OCI-LY1 (cell line): ENCODE measurements around the gene SPOCD1.

Experiments used
- H2AFZ ChIP-seq: fragments of 200-600 bp; sonication (generic), shearing (Covaris generic); 2 replicates; pipeline ENCODE4 v1.6.0; 2014; ENCODE audit warnings: antibody characterized with exemption, mild to moderate bottlenecking, low read length
- H3F3A ChIP-seq: fragments of 200-600 bp; sonication (generic), shearing (Covaris generic); 2 replicates; pipeline ENCODE4 v1.6.0; 2014; ENCODE audit warnings: mild to moderate bottlenecking, antibody characterized with exemption, low read length, moderate library complexity; ENCODE audit not compliant: insufficient read depth
- H3K27ac ChIP-seq: fragments of 200-600 bp; sonication (generic); 2 replicates; pipeline ENCODE4 v1.5.1; 2014; ENCODE audit warnings: low read length, mixed run types, mild to moderate bottlenecking, low read depth; ENCODE audit not compliant: poor library complexity, severe bottlenecking
- H3K27me3 ChIP-seq: fragments of 200-600 bp; sonication (generic); 2 replicates; pipeline ENCODE4 v1.6.0; 2014; ENCODE audit warnings: antibody characterized with exemption, mild to moderate bottlenecking, low read length, moderate library complexity; ENCODE audit not compliant: insufficient read depth
- H3K36me3 ChIP-seq: fragments of 200-600 bp; sonication (generic); 2 replicates; pipeline ENCODE4 v1.6.1; 2014; ENCODE audit warnings: mild to moderate bottlenecking, antibody characterized with exemption, low read length, moderate library complexity, mixed read lengths; ENCODE audit not compliant: insufficient read depth
- H3K4me1 ChIP-seq: fragments of 200-600 bp; sonication (generic); 2 replicates; pipeline ENCODE4 v1.5.1; 2014; ENCODE audit warnings: mild to moderate bottlenecking, low read length, moderate library complexity; ENCODE audit not compliant: insufficient read depth, severe bottlenecking
- H3K4me2 ChIP-seq: fragments of 200-600 bp; sonication (generic), shearing (Covaris generic); 2 replicates; pipeline ENCODE4 v1.6.1; 2014; ENCODE audit warnings: low read length
- H3K4me3 ChIP-seq: fragments of 200-600 bp; sonication (generic); 2 replicates; pipeline ENCODE4 v1.5.1; 2014; ENCODE audit warnings: low read length, low read depth, mild to moderate bottlenecking, mixed read lengths; ENCODE audit not compliant: poor library complexity, severe bottlenecking
- H3K79me2 ChIP-seq: fragments of 200-600 bp; shearing (Covaris generic); 2 replicates; pipeline ENCODE4 v1.6.1; 2016; ENCODE audit warnings: mixed run types, low read length, mixed read lengths; ENCODE audit not compliant: insufficient read depth
- H3K9ac ChIP-seq: fragments of 200-600 bp; sonication (generic), shearing (Covaris generic); 2 replicates; pipeline ENCODE4 v1.6.1; 2014; ENCODE audit warnings: mild to moderate bottlenecking, low read length, mixed read lengths
- H3K9me2 ChIP-seq: fragments of 200-600 bp; sonication (generic), shearing (Covaris generic); 2 replicates; pipeline ENCODE4 v1.6.1; 2014; ENCODE audit warnings: low read depth, mild to moderate bottlenecking, low read length, mixed read lengths
- H3K9me3 ChIP-seq: fragments of 200-600 bp; shearing (Covaris generic); 2 replicates; pipeline ENCODE4 v1.6.1; 2014; ENCODE audit warnings: low read length, mixed read lengths
- H4K20me1 ChIP-seq: fragments of 200-600 bp; sonication (generic), shearing (Covaris generic); 2 replicates; pipeline ENCODE4 v1.6.0; 2016; ENCODE audit warnings: mild to moderate bottlenecking, low read length; ENCODE audit not compliant: insufficient read depth
- EZH2 ChIP-seq: fragments of 200-600 bp; sonication (generic), shearing (Covaris generic); IDR thresholded peaks from 2 replicates; pipeline ENCODE4 v1.8.0; 2017; ENCODE audit warnings: borderline replicate concordance, mixed run types, mild to moderate bottlenecking, antibody characterized with exemption, low read length, moderate library complexity, mixed read lengths
- TF ChIP-seq, protein P1 (sequence below): fragments of 200-600 bp; sonication (generic), shearing (Covaris generic); IDR thresholded peaks from 2 replicates; pipeline ENCODE4 v1.5.1; 2017; ENCODE audit warnings: mild to moderate bottlenecking, antibody characterized with exemption, low read length, moderate library complexity, mixed read lengths

Gene SPOCD1

DNA sequence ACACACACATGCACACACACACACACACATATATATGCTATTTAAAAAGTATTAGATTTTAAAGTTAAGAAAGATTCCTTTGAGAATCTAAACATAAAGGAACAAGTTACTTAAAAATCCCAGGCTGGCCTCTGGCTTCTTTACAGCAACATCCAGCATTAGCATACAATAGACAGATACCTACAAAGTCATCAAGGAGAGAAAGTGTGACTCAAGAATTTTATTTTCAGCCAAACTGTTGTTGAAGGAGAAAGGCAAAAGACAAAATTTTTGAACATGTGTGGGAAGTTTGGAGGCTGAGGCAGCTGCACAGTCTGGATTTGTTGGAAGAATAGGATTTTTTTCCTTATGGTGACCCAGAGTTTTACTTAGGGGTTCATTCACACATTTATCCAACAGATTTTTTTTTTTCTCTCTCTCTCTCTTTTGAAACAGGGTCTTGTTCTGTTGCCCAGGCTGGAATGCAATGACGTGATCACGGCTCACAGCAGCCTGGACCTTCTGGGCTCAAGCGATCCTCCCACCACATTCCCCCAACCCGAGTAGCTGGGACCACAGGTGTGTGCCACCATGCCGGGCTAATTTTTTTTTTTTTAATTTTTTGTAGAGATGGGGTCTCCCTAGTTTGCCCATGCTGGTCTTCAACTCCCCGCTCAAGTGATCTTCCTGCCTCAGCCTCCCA, 24.0 kb upstream of the SPOCD1 start:
- Histone ChIP-seq H3K27me3 (no peaks in the 10 kb centered on the region; the same call in 1 of the 2 replicates), H3K36me3 (no peaks in the 10 kb centered on the region), H3K9ac (no peak overlapping the region), H3K9me3 (no peaks in the 10 kb centered on the region), H2AFZ (no peak overlapping the region), H3K79me2 (no peaks in the 10 kb centered on the region), H3K4me1 (no peaks in the 10 kb centered on the region), H3K27ac (no peak overlapping the region), H4K20me1 (no peaks in the 10 kb centered on the region), H3F3A (no peaks in the 10 kb centered on the region), H3K4me3 (no peak overlapping the region), H3K4me2 (no peak overlapping the region), H3K9me2 (no peaks in the 10 kb centered on the region)
- TF ChIP-seq EZH2, result no peak
- TF ChIP-seq, protein P1, sequence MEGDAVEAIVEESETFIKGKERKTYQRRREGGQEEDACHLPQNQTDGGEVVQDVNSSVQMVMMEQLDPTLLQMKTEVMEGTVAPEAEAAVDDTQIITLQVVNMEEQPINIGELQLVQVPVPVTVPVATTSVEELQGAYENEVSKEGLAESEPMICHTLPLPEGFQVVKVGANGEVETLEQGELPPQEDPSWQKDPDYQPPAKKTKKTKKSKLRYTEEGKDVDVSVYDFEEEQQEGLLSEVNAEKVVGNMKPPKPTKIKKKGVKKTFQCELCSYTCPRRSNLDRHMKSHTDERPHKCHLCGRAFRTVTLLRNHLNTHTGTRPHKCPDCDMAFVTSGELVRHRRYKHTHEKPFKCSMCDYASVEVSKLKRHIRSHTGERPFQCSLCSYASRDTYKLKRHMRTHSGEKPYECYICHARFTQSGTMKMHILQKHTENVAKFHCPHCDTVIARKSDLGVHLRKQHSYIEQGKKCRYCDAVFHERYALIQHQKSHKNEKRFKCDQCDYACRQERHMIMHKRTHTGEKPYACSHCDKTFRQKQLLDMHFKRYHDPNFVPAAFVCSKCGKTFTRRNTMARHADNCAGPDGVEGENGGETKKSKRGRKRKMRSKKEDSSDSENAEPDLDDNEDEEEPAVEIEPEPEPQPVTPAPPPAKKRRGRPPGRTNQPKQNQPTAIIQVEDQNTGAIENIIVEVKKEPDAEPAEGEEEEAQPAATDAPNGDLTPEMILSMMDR, result no peak

DNA sequence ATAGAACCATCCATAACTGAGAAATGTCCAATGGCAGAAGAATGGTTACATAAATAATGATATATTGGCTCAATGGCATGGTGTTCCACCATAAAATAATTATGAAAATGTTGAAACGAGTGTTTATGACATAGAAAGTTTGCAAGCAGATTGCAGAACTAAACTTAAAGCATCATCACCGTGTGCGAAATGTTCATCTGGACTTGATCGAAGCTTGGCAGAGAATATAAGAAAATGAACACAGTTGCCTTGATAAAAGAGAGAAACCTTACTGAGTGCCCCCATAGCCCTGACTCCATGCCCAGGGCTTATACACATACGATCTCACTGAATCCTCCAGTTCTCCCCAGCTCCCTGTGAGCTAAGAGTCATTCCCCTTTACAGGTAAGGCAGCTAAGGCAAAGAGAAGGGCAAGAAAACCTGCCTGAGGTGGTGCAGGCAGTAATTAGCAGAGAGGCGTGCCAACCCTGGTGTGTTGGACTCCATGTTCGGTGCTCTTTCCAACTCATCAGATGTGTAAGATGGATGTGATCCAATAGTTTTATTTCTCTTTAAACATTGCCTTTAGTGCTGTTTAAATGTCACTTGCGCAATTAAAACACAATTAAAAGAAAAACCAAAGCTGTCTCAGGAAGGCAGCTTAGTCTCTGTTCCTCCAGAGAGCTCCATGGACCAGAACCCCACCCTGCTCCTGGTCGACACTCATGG, 21.8 kb upstream of the SPOCD1 start:
- Histone ChIP-seq H3K27ac (no peak overlapping the region), H4K20me1 (no peaks in the 10 kb centered on the region)

DNA sequence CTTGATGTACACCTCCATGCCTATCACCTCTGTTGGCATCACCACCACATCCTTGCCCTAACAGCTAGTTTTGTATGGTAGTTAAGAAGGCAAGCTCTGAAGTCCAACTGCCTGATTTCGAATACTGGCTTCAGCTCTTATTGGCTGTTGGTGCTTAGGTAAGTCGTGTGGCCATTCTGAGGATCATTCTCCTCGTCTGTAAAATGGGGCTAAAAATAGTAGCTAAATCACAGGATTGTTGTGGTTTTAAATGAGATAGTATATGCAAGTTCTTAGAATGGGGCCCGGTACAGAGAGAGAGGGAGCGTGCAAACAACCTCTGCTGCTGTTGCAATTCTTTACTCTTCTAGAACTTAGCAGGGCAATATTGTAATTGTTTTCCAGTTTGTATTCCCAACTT, 20.8 kb upstream of the SPOCD1 start:
- Histone ChIP-seq H3K79me2 (no peaks in the 10 kb centered on the region), H3K4me2 (no peak overlapping the region), H3K4me1 (no peaks in the 10 kb centered on the region), H3K9me2 (no peaks in the 10 kb centered on the region), H3K36me3 (no peaks in the 10 kb centered on the region), H4K20me1 (no peaks in the 10 kb centered on the region), H3K4me3 (no peak overlapping the region), H3K27me3 (no peaks in the 10 kb centered on the region; the same call in 1 of the 2 replicates), H3F3A (no peaks in the 10 kb centered on the region), H3K9me3 (no peaks in the 10 kb centered on the region), H3K27ac (no peak overlapping the region), H3K9ac (no peak overlapping the region), H2AFZ (no peak overlapping the region)
- TF ChIP-seq EZH2, result no peak
- TF ChIP-seq, protein P1, result no peak

More for the DNA sequence above, 21.8 kb upstream of the SPOCD1 start:
- Histone ChIP-seq H3K27me3 (no peaks in the 10 kb centered on the region; the same call in 1 of the 2 replicates), H3F3A (no peaks in the 10 kb centered on the region), H3K4me2 (no peak overlapping the region), H3K9ac (no peak overlapping the region), H3K36me3 (no peaks in the 10 kb centered on the region), H3K4me1 (no peaks in the 10 kb centered on the region), H2AFZ (no peak overlapping the region), H3K79me2 (no peaks in the 10 kb centered on the region), H3K4me3 (no peak overlapping the region), H3K9me3 (no peaks in the 10 kb centered on the region), H3K9me2 (no peaks in the 10 kb centered on the region)
- TF ChIP-seq, protein P1, result no peak
